ENCODE measurements around the gene DLGAP1. TPM values are rescaled to one million over a fixed set of nuclear protein-coding genes. Genes with fewer than 3 reads are reported as not detected.

The DLGAP1 gene
- total and polyA plus RNA-seq, 2 experiments from 2014 or later: 17.0 to 48.5 TPM

GRCh38 chr18:3653851-3654441 is 801.2 kb downstream of the DLGAP1 start:
- Mint-ChIP-seq H3K4me3 (no peak overlapping the region), H3K36me3 (ENCODE audit: low read depth) (peaks cover 8% of the 10 kb centered on the region; the same call in 2 of the 3 replicates), H3K27ac (peak overlapping the region; percentile 13; the same call in 1 of the 2 replicates), H3K4me1 (peaks cover 34% of the 10 kb centered on the region), H3K27me3 (ENCODE audit: insufficient read depth, low read depth, poor library complexity) (peaks cover 13% of the 10 kb centered on the region), H3K9me3 (no peaks in the 10 kb centered on the region)
- no peaks in the 10 kb centered on the region for H4K20me1 ChIP-seq (replicated peaks; ENCODE audit: insufficient read depth)
- H2AFZ ChIP-seq: no peak overlapping the region
- H3K4me1 ChIP-seq (ENCODE audit: insufficient read depth): peaks cover 36% of the 10 kb centered on the region
- H3K4me3 ChIP-seq: no peak overlapping the region
- DNase-seq (ENCODE audit: low spot score): no peak
- H3F3A ChIP-seq (replicated peaks; ENCODE audit: low read depth): peaks cover 24% of the 10 kb centered on the region
- ATAC-seq: no peak
- H3K9me2 ChIP-seq (ENCODE audit: insufficient read depth): no peaks in the 10 kb centered on the region
- H3K79me2 ChIP-seq (replicated peaks; ENCODE audit: insufficient read depth): no peaks in the 10 kb centered on the region
- no peak overlapping the region for H3K27ac ChIP-seq (ENCODE audit: low read depth)
- H3K36me3 ChIP-seq (ENCODE audit: insufficient read depth): no peaks in the 10 kb centered on the region
- TF ChIP-seq EZH2 (IDR thresholded peaks at IDR 0.05; ENCODE audit: low read depth, unreplicated experiment): no peak
- no peak for TF ChIP-seq EZH2phosphoT487 (IDR thresholded peaks at IDR 0.05; ENCODE audit: unreplicated experiment)
- TF ChIP-seq REST (IDR thresholded peaks at IDR 0.05; ENCODE audit: unreplicated experiment): no peak
- TF ChIP-seq NANOG (IDR thresholded peaks at IDR 0.05; ENCODE audit: borderline replicate concordance): no peak
- no peak for TF ChIP-seq ZNF462 (CRISPR knock-in tag; IDR thresholded peaks at IDR 0.05)
- TF ChIP-seq CREB1 (CRISPR knock-in tag; IDR thresholded peaks at IDR 0.05; ENCODE audit: low read depth): no peak
- no peak for TF ChIP-seq ZNF331 (CRISPR knock-in tag; IDR thresholded peaks at IDR 0.05; ENCODE audit: low read depth)
- TF ChIP-seq ETS1 (IDR thresholded peaks at IDR 0.05): no peak
- no peak for TF ChIP-seq POLR2AphosphoS5 (IDR thresholded peaks at IDR 0.05; ENCODE audit: low read depth)
- TF ChIP-seq ZNF114 (CRISPR knock-in tag; IDR thresholded peaks at IDR 0.05): no peak
- TF ChIP-seq STAT1 (IDR thresholded peaks at IDR 0.05; ENCODE audit: unreplicated experiment): no peak
- no peak for TF ChIP-seq JUNB (IDR thresholded peaks at IDR 0.05; ENCODE audit: unreplicated experiment)
- TF ChIP-seq CTCF (conservative IDR thresholded peaks at IDR 0.05; ENCODE audit: low read depth in 2 of 2): no peak
- no peaks in the 10 kb centered on the region for H3K27me3 ChIP-seq (ENCODE audit: insufficient read depth)
- no peak overlapping the region for H3K4me2 ChIP-seq

Data from GM23338 (cell line).